Stimulated activated CD4-positive, alpha-beta T cell treated with anti-CD3 and anti-CD28 coated beads, Interleukin-12 subunit alpha, Interleukin-12 subunit beta, amount 100 ng/mL, for 24 hours (primary cell): ENCODE data around the gene ATP2C2.

Source experiments
- DNase-seq, 2 experiments: peaks; one replicate each; pipeline ENCODE4 v3.0.0-alpha.2; 2020; ENCODE audit warnings: low read depth in 2 of 2

The ATP2C2 gene

DNA sequence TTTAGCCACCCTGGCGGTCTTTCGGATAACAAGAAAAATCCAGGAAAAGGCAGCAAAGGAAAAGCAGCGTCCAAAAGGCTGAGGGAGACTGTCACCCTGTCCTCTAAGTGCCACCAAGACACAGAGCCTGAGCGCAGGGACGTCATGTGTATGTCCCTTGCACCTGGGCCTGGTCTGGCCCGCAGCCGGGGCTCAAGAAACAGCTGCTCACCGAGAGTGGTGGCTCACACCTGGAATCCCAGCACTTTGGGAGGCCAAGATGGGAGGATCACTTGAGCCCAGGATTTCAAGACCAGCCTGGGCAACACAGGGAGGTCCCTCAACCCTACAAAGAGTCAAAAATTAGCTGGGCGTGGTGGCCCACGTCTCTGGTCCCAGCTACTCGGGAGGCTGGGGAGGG lies 145.3 kb downstream of the ATP2C2 start:
- no peak for DNase-seq
